H1 (cell line): ENCODE data around the gene PRKCH. TPM values are rescaled to one million over a fixed set of nuclear protein-coding genes. Genes with fewer than 3 reads are reported as not detected.

Experiments
- CTCF ChIA-PET: fragments of 300-600 bp; sonication (Branson Sonifier 250); formaldehyde crosslinking; loops from one replicate; lab custom pipeline; 2021; ENCODE audit not compliant: partially characterized antibody; lab: Charles Lee
- POLR2A ChIA-PET: fragments of 300-600 bp; sonication (Branson Sonifier 250); formaldehyde crosslinking; loops from one replicate; lab custom pipeline; 2021; ENCODE audit warnings: inconsistent platforms; ENCODE audit not compliant: partially characterized antibody; lab: Charles Lee
- DNase-seq, 2 experiments: peaks; one replicate each; pipeline versions ENCODE4 v3.0.0 to v3.0.0-alpha.2; 2010 to 2022; ENCODE audit warnings: low spot score in 2 of 2, low read depth in 1 of 2, mixed read lengths in 1 of 2
- FAIRE-seq: peaks from 2 replicates; lab custom pipeline; 2011; peaks lifted over from hg19 to GRCh38; lab: Jason Lieb, UNC
- H2AFZ ChIP-seq: 2 replicates; pipeline ENCODE4 v1.8.1; 2012; ENCODE audit warnings: low read length, inconsistent platforms
- H2AK5ac ChIP-seq: 2 replicates; pipeline ENCODE4 v1.6.1; 2013; ENCODE audit warnings: low read depth, low read length
- H2BK120ac ChIP-seq: replicated peaks from 2 replicates; pipeline ENCODE3; 2013; ENCODE audit warnings: low read depth, low read length, inconsistent platforms
- H2BK12ac ChIP-seq: 2 replicates; pipeline ENCODE4 v1.6.1; 2013; ENCODE audit warnings: low read depth, low read length
- H2BK15ac ChIP-seq: 2 replicates; pipeline ENCODE4 v1.6.1; 2013; ENCODE audit warnings: low read length
- H2BK20ac ChIP-seq: 2 replicates; pipeline ENCODE4 v1.6.1; 2013; ENCODE audit warnings: low read length
- H2BK5ac ChIP-seq: 2 replicates; pipeline ENCODE4 v1.6.1; 2013; ENCODE audit warnings: low read depth, low read length
- H3K14ac ChIP-seq: 2 replicates; pipeline ENCODE4 v1.6.1; 2013; ENCODE audit warnings: inconsistent platforms; ENCODE audit not compliant: insufficient read length
- H3K18ac ChIP-seq: 2 replicates; pipeline ENCODE4 v1.6.1; 2013; ENCODE audit warnings: low read length; ENCODE audit errors: extremely low read depth
- H3K23ac ChIP-seq: 2 replicates; pipeline ENCODE4 v1.6.1; 2013; ENCODE audit warnings: inconsistent platforms; ENCODE audit not compliant: insufficient read length
- H3K23me2 ChIP-seq: 2 replicates; pipeline ENCODE4 v1.6.1; 2013; ENCODE audit warnings: low read depth, low read length
- H3K27ac ChIP-seq: 2 replicates; pipeline ENCODE4 v1.6.1; 2011; ENCODE audit warnings: low read depth, low read length, inconsistent platforms
- H3K27me3 ChIP-seq, 4 experiments: replicated peaks in 1 of 4; 1 replicate in 1 of 4; 2 replicates in 3 of 4; pipeline versions ENCODE4 v1.6.1 to v1.8.1; 2011 to 2013; ENCODE audit warnings: low read length in 3 of 4, mild to moderate bottlenecking in 3 of 4, inconsistent platforms in 2 of 4, mixed read lengths in 2 of 4, moderate library complexity in 1 of 4; ENCODE audit not compliant: control insufficient read depth in 3 of 4, insufficient read depth in 3 of 4; ENCODE audit errors: extremely low read depth in 1 of 4
- H3K36me3 ChIP-seq, 4 experiments: 2 replicates each; pipeline versions ENCODE4 v1.6.1 to v1.8.1; 2011 to 2013; ENCODE audit warnings: mild to moderate bottlenecking in 4 of 4, low read length in 3 of 4, moderate library complexity in 2 of 4, control low read depth in 1 of 4, inconsistent platforms in 1 of 4; ENCODE audit not compliant: insufficient read depth in 4 of 4, control insufficient read depth in 2 of 4
- H3K4ac ChIP-seq: replicated peaks from 2 replicates; pipeline ENCODE3; 2013; ENCODE audit warnings: low read length, low read depth, mixed read lengths, inconsistent platforms; ENCODE audit not compliant: insufficient read length
- H3K4me1 ChIP-seq, 4 experiments: replicated peaks in 1 of 4; 1 replicate in 1 of 4; 2 replicates in 3 of 4; pipeline versions ENCODE4 v1.6.1 to v1.8.1; 2011 to 2013; ENCODE audit warnings: low read length in 3 of 4, inconsistent platforms in 2 of 4, mixed read lengths in 1 of 4; ENCODE audit not compliant: insufficient read depth in 4 of 4, control insufficient read depth in 3 of 4
- H3K4me2 ChIP-seq, 2 experiments: 2 replicates each; pipeline versions ENCODE4 v1.6.1 to v1.8.1; 2011 to 2013; ENCODE audit warnings: low read depth in 2 of 2, low read length in 2 of 2, control low read depth in 1 of 2, inconsistent platforms in 1 of 2, mild to moderate bottlenecking in 1 of 2; ENCODE audit not compliant: insufficient read depth in 1 of 2
- H3K4me3 ChIP-seq, 4 experiments: fragments of 200-600, 300-600 bp in 1 of 4; sonication (generic), shearing (Covaris generic), sonication (Bioruptor Twin) in 1 of 4; 2 replicates each; pipeline versions ENCODE4 v1.5.1 to v1.8.1; 2011 to 2016; ENCODE audit warnings: low read length in 4 of 4, low read depth in 3 of 4, control low read depth in 2 of 4, inconsistent platforms in 2 of 4, mild to moderate bottlenecking in 2 of 4, mixed read lengths in 1 of 4, moderate library complexity in 1 of 4; ENCODE audit not compliant: insufficient read depth in 2 of 4; ENCODE audit errors: extremely low read depth in 1 of 4
- H3K56ac ChIP-seq: replicated peaks from 2 replicates; pipeline ENCODE3; 2013; ENCODE audit warnings: low read depth, mild to moderate bottlenecking, mixed read lengths, low read length, inconsistent platforms; ENCODE audit not compliant: insufficient read length
- H3K79me1 ChIP-seq: 2 replicates; pipeline ENCODE4 v1.6.1; 2013; ENCODE audit warnings: low read depth, low read length, control low read depth
- H3K79me2 ChIP-seq, 2 experiments: 2 replicates each; pipeline versions ENCODE4 v1.6.1 to v1.8.1; 2012 to 2013; ENCODE audit warnings: low read length in 2 of 2, mild to moderate bottlenecking in 2 of 2, inconsistent platforms in 1 of 2; ENCODE audit not compliant: insufficient read depth in 2 of 2, control insufficient read depth in 1 of 2
- H3K9ac ChIP-seq, 4 experiments: replicated peaks in 1 of 4; 1 replicate in 1 of 4; 2 replicates in 3 of 4; pipeline versions ENCODE4 v1.6.1 to v1.8.1; 2011 to 2013; ENCODE audit warnings: low read depth in 3 of 4, low read length in 3 of 4, control low read depth in 2 of 4, mild to moderate bottlenecking in 2 of 4, moderate library complexity in 2 of 4, inconsistent platforms in 1 of 4; ENCODE audit errors: extremely low read depth in 1 of 4
- H3K9me3 ChIP-seq, 2 experiments: 2 replicates each; pipeline versions ENCODE4 v1.6.1 to v1.8.1; 2012 to 2013; ENCODE audit warnings: mild to moderate bottlenecking in 2 of 2, moderate library complexity in 2 of 2, control low read depth in 1 of 2, inconsistent platforms in 1 of 2, low read depth in 1 of 2, low read length in 1 of 2, mixed read lengths in 1 of 2; ENCODE audit not compliant: insufficient read depth in 2 of 2
- H4K20me1 ChIP-seq, 2 experiments: replicated peaks in 1 of 2; 2 replicates each; pipeline versions ENCODE3 to v1.8.1; 2011 to 2013; ENCODE audit warnings: inconsistent platforms in 2 of 2, low read length in 2 of 2, mild to moderate bottlenecking in 1 of 2; ENCODE audit not compliant: insufficient read depth in 2 of 2, control insufficient read depth in 1 of 2
- H4K5ac ChIP-seq: 2 replicates; pipeline ENCODE4 v1.6.1; 2013; ENCODE audit warnings: low read length, low read depth, mixed read lengths, inconsistent platforms; ENCODE audit not compliant: insufficient read length
- H4K8ac ChIP-seq: 2 replicates; pipeline ENCODE4 v1.8.0; 2013; ENCODE audit warnings: mild to moderate bottlenecking, moderate library complexity, low read length, inconsistent platforms; ENCODE audit not compliant: insufficient read depth; ENCODE audit errors: extremely low read depth
- H4K91ac ChIP-seq: replicated peaks from 2 replicates; pipeline ENCODE3; 2013; ENCODE audit warnings: low read length, mixed read lengths, inconsistent platforms; ENCODE audit not compliant: insufficient read length
- ASH2L ChIP-seq: fragments of 200-600, 300-600 bp; sonication (generic); IDR thresholded peaks from one replicate; pipeline ENCODE4 v1.7.1; 2017; ENCODE audit warnings: low read length
- CHD2 ChIP-seq: IDR thresholded peaks from 2 replicates; pipeline ENCODE4 v1.6.1; 2012; ENCODE audit warnings: low read length, improper control_type of control experiment
- GABPA ChIP-seq: IDR thresholded peaks from 2 replicates; pipeline ENCODE4 v1.6.1; 2011; ENCODE audit warnings: mild to moderate bottlenecking, low read length, moderate library complexity, borderline replicate concordance; ENCODE audit not compliant: insufficient read depth
- RAD21 ChIP-seq, 2 experiments: IDR thresholded peaks in 1 of 2; conservative IDR thresholded peaks in 1 of 2; 2 replicates each; pipeline ENCODE4 v1.6.1; 2011; ENCODE audit warnings: low read depth in 2 of 2, low read length in 2 of 2, improper control_type of control experiment in 1 of 2, inconsistent platforms in 1 of 2, mild to moderate bottlenecking in 1 of 2, moderate library complexity in 1 of 2
- SIRT6 ChIP-seq: IDR thresholded peaks from one replicate; pipeline ENCODE4 v1.7.1; 2012; ENCODE audit warnings: low read length, inconsistent platforms
- WGBS, 2 experiments: shearing (Covaris generic) in 1 of 2; methylation state at CpG; one replicate each; pipeline versions ENCODE4 v1.1.6 to v1.1.7; 2013 to 2015; ENCODE audit warnings: low lambda C conversion rate in 2 of 2, mixed read lengths in 2 of 2, inconsistent platforms in 1 of 2, low coverage in 1 of 2, missing lambda C conversion rate in 1 of 2; ENCODE audit not compliant: insufficient replicate concordance in 2 of 2, insufficient coverage in 1 of 2, insufficient read length in 1 of 2; ENCODE audit errors: extremely low coverage in 1 of 2, missing lambda C conversion rate in 1 of 2; 5-methylcytosine and 5-hydroxymethylcytosine counted together
- polyA plus RNA-seq, 7 experiments: library from polyadenylated mRNA; depleted of rRNA in 3 of 7; stranded (reverse) in 5 of 7; unstranded in 2 of 7; fragments of >200 nt in 5 of 7; fragments of 200-250 nt in 2 of 7; gene quantifications; 1 replicate in 5 of 7; 2 replicates in 1 of 7; 4 replicates in 1 of 7; pipeline versions ENCODE4 v1.2.1 to v1.2.3, GENCODE V29; 2011 to 2013; ENCODE audit warnings: missing spikeins in 2 of 7, mixed read lengths in 2 of 7
- total RNA-seq: library from RNA; stranded (reverse); fragmentation: NEBNext Ultra II Directional; extraction: Animal tissue kit (Norgen Biotek cat#: 25700); gene quantifications from 2 replicates; pipeline ENCODE4 v1.2.1, GENCODE V29; 2021

Gene PRKCH
- total and polyA plus RNA-seq, 2 of the 8 experiments (the other 6 are each of a cell fraction or from before 2014, with no cell fraction given), result 6.4 to 7.0 TPM

DNA sequence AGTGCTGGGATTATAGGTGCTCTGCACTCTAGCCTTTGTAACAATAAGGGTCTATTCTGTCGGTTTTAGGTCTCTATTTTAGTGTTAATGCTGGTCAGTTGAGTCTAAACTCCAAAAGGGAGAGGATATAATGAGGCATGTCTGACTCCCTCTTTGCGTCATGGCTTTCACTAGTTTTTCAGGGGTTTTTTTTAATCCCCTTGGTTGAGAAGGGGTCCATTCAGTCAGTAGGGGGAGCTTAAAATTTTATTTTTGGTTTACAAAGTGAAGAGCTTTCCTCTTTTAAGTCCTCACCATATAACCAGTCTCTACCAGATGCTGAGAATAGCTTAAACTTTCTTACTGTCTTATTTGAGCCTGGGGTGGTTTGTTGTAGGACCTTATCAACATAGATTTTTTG lies 106.9 kb downstream of the PRKCH start:
- no peak overlapping the region for H3K4me2 ChIP-seq
- no peaks in the 10 kb centered on the region for H4K20me1 ChIP-seq
- WGBS, 2 experiments, result 69% methylated on average over 2 of the region's 2 CpGs; no CpG with 5 or more reads in 1 of the 2 experiments
- no peaks in the 10 kb centered on the region for H3K27me3 ChIP-seq
- peaks cover 0 to 5% (median 0%) of the 10 kb centered on the region in 4 experiments; a peak in 1 of 7 replicates for H3K4me1 ChIP-seq
- no peaks in the 10 kb centered on the region for H3K79me2 ChIP-seq
- H3K9me3 ChIP-seq, result peaks cover 0 to 6% of the 10 kb centered on the region in 2 experiments; a peak in 1 of 4 replicates
- no peak overlapping the region for H2AK5ac ChIP-seq
- no peak overlapping the region for H3K18ac ChIP-seq
- POLR2A ChIA-PET, result no interaction called here
- H3K27ac ChIP-seq, result no peak overlapping the region
- DNase-seq, result no peak
- no peak for FAIRE-seq
- TF ChIP-seq SIRT6 (no peak), GABPA (no peak), CHD2 (no peak), ASH2L (no peak), RAD21 (IDR thresholded peaks at IDR 0.05 in 1 of 2, conservative IDR thresholded peaks at IDR 0.05 in 1 of 2; ENCODE audit: low read depth in 2 of 2, low read length in 2 of 2) (no peak)
- no peak overlapping the region for H3K23ac ChIP-seq
- H2BK5ac ChIP-seq, result no peak overlapping the region
- H3K23me2 ChIP-seq, result no peaks in the 10 kb centered on the region
- H3K36me3 ChIP-seq, result no peaks in the 10 kb centered on the region
- H3K4ac ChIP-seq, result no peak overlapping the region
- H2AFZ ChIP-seq, result no peak overlapping the region
- no peaks in the 10 kb centered on the region for H3K79me1 ChIP-seq
- no peak overlapping the region for H2BK15ac ChIP-seq
- no peak overlapping the region for H3K56ac ChIP-seq
- no peak overlapping the region for H2BK12ac ChIP-seq
- H2BK20ac ChIP-seq, result no peak overlapping the region
- no peak overlapping the region for H4K91ac ChIP-seq
- H4K8ac ChIP-seq, result no peak overlapping the region
- no peak overlapping the region for H2BK120ac ChIP-seq
- H3K9ac ChIP-seq, result no peak overlapping the region
- CTCF ChIA-PET, result interaction anchor here (0.7 to 1.8 kb wide), 8 partner anchors 8 to 336 kb away, joined by 3 to 6 read pairs (median 4); no protein-coding TSS in a partner anchor
- H4K5ac ChIP-seq, result no peak overlapping the region
- H3K4me3 ChIP-seq, result no peak overlapping the region
- H3K14ac ChIP-seq, result no peak overlapping the region
